OCI-LY1 (cell line): ENCODE data around the gene IFT43.

ENCODE experiments used
- CTCF ChIP-seq: fragments of 200-600 bp; sonication (generic), shearing (Covaris generic); IDR thresholded peaks from 2 replicates; pipeline ENCODE4 v1.5.1; 2017; ENCODE audit warnings: mild to moderate bottlenecking, antibody characterized with exemption, low read length, moderate library complexity, mixed read lengths
- EZH2 ChIP-seq: fragments of 200-600 bp; sonication (generic), shearing (Covaris generic); IDR thresholded peaks from 2 replicates; pipeline ENCODE4 v1.8.0; 2017; ENCODE audit warnings: borderline replicate concordance, mixed run types, mild to moderate bottlenecking, antibody characterized with exemption, low read length, moderate library complexity, mixed read lengths

DNA sequence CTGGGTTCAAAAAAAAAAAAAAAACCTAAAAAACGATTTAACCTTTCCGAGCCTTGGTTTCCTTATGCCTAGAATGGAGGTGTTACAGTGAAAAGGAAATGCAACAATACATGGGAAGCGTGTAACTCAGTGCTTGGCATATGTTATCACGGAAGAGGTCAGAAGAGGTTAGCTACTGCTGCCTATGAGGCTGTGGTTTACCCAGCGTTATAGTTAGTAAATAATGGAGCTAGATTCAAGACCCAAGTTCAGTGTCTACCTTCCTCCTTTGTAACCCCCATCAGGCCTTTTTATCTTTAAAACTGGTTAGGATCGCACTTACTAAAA is 839 bp downstream of the IFT43 start:
- no peak for TF ChIP-seq CTCF
- TF ChIP-seq EZH2 = no peak
